HPDE6-E6E7 (cell line): ENCODE results near the gene NR3C1.
"Not testable (repeated sequence)": the region's sequence is repeated elsewhere in the genome, so short reads cannot be mapped to it uniquely, and the experiment has no call there.

Source experiments
- DNase-seq: peaks from one replicate; pipeline ENCODE4 v3.0.0; 2011; ENCODE audit warnings: missing footprints; ENCODE audit errors: extremely low spot score

Gene NR3C1

DNA sequence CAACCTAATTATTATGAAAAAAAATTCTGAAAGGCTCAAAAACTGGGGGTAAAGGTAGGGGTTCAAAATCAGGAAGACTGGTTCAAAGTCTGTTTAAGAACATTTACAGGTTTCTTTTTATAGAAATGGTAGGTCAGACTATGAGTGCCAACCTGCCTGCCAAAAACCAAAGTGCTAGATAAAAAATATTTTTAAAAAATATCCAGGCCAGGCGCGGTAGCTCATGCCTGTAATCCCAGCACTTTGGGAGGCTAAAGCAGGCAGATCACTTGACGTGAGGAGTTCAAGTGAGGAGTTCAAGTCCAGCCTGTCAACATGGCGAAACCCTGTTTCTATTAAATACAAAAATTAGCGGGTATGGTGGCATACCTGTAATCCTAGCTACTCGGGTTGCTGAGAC, 67.0 kb downstream of the NR3C1 start:
- DNase-seq: no peak

- no peak for DNase-seq
These were observed 68.6 kb downstream of the NR3C1 start for GRCh38 chr5:143334903-143335302.

- DNase-seq: not testable (repeated sequence)
These were observed 69.1 kb downstream of the NR3C1 start for GRCh38 chr5:143334380-143334779.

- DNase-seq: no peak
These were observed 71.5 kb downstream of the NR3C1 start for GRCh38 chr5:143331956-143332355.

GRCh38 chr5:143329843-143330242, 73.6 kb downstream of the NR3C1 start:
- no peak for DNase-seq

DNA sequence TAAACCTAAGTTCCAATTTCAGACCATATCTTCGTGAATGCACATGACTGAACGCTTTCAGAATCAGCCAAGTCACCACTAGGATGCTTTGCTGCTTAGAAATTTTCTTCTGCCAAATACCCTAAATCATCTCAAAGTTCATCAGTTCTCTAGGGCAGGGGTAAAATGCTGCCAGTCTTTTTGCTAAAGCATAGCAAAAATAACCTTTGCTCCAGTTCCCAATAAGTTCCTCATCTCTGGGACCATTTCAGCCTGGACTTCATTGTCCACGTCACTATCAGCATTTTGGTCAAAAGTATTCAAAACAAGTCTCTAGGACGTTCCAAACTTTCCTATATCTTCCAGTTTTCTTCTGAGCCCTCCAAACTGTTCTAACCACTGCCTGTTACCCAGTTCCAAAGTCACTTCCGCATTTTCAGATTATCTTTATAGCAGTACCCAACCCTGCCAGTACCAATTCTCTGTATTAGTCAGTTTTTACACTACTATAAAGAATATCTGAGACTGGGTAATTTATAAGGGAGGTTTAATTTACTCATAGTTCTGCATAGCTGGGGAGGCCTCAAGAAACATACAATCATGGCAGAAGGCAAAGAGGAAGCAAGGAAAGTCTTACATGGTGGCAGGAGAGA, 74.8 kb downstream of the NR3C1 start:
- no peak for DNase-seq

DNA sequence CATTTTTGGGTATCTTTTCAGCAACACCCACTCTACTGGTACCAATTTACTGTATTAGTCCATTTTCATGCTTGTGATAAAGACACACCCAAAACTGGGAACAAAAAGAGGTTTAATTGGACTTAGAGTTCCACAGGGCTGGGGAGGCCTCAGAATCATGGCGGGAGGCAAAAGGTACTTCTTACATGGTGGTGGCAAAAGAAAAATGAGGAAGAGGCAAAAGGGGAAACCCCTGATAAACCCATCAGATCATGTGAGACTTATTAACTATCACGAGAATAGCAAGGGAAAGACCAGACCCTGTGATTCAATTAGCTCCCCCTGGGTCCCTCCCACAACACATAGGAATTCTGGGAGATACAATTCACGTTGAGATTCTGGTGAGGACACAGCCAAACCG, 78.4 kb downstream of the NR3C1 start:
- DNase-seq: not testable (repeated sequence)

GRCh38 chr5:143322931-143323630, 80.4 kb downstream of the NR3C1 start:
- not testable (repeated sequence) for DNase-seq

DNA sequence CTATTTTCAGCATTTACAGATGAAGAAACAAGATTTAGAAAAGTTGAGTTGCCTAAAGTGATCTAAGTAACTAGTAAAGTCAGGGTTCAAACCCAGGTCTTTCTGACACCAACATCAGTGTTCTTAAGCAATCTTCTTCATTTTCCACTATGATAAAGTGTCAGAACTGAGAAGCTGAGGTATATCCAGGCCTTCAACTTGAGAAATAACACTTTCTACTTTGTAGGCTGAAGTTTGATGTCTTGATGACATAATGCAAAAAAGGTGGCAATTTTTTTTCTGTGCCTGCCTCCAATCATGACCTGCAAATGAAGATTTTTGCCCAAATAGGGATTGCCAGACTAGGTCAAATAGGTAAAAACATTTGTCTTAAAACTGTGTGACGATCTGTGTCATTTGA, 81.3 kb downstream of the NR3C1 start:
- no peak for DNase-seq

GRCh38 chr5:143319437-143320227, 83.9 kb downstream of the NR3C1 start:
- DNase-seq: no peak

GRCh38 chr5:143318833-143319232, 84.7 kb downstream of the NR3C1 start:
- no peak for DNase-seq

DNA sequence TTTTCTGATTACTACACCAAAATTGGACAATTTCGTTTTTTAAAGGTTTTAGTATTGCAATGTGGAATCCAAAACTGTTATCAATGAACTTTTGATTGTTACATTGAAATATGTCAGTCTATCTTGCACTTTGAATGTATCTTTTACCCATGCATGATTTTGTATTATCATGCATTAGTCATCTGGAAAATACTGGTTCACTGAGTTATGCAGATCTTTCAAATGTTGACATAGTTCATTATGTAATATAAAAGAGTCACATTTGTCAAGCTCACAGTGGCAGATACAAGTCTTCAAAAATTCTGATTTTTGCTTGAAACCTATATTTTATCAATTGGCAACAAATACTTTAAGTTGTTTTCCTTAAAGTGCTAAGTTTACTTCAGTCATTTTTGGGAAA, 85.2 kb downstream of the NR3C1 start:
- no peak for DNase-seq

DNA sequence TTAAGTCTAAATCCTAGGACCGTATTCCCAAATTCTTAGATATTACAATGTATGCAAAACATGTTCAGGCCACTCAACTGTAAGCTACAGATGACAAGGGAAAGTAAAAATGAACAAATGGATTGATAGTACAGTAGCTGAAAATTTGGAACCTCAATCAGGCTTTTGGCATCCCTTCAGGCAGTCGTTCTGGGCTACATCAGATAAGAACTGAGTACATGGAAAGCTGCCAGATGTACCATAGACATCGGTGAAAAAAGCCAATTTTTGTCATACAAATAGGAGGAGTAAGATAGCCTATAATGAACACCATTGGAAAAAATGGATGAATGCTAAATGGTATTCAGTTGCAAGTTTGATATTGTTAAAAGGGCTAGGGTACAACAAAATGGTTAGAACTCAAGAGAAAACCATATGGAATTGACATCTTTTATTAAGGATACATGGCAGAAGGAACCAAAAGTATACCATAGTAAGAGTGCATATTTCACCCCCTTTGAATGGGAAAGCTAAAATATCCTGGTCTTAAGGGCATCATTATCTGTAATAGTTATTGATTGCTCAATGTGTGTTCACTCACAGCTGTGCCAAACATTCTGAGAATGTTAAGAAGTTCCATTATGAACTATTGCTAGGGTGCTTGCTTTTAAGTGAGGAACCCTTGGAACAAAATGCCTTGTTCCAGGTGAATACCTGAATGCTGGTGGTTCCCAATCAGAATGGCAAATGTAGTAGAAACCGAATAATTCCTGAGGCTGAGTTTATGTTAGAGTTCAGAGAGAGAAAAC, 86.4 kb downstream of the NR3C1 start:
- DNase-seq: no peak

GRCh38 chr5:143316337-143316736, 87.1 kb downstream of the NR3C1 start:
- DNase-seq: no peak

- no peak for DNase-seq
These were observed 87.6 kb downstream of the NR3C1 start for GRCh38 chr5:143315929-143316328.

GRCh38 chr5:143315214-143315613, 88.3 kb downstream of the NR3C1 start:
- no peak for DNase-seq

GRCh38 chr5:143314659-143315058, 88.8 kb downstream of the NR3C1 start:
- no peak for DNase-seq

- no peak for DNase-seq
These were observed 89.4 kb downstream of the NR3C1 start for GRCh38 chr5:143314099-143314498.

- DNase-seq: no peak
These were observed 90.1 kb downstream of the NR3C1 start for GRCh38 chr5:143313298-143313852.

DNA sequence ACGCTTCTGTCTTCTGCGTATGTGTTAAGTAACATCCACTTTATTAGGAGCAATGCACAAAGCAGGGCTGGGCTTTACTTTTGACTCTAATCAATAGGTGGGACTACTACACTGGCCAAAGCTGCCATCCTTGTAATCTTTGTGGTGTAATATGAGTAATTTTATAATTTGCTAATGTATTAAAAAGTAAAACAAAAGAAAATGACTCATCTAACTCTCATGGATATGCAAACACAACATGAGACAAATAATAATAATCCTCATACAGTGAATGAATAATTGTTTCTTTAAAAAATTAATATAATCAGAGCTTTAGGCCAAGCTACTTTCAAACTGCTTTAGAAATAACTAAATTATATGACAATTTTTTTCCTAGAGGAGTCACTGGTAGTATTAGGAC, 90.7 kb downstream of the NR3C1 start:
- no peak for DNase-seq

DNA sequence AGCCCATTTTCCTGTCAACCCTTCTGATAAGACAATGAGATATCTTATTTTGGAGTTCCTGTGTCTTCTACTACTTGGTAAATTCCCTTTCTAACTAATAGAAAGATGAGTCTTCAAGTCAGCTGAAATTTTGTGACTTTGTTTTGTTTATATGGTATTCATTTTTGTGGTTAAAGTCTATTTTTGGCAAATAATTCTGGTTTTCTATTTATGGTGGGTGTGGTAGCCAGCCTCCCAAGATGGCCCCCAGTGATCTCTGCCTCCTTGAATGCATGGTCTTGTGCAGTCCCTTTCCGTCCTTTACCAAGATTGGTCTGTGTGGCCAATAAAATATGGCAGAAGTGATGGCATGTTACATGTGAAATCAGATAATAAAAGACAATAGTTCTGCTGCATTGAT, 91.5 kb downstream of the NR3C1 start:
- DNase-seq: no peak

- peak; percentile 23 for DNase-seq
These were observed 92.1 kb downstream of the NR3C1 start for GRCh38 chr5:143311428-143311827.
